ENCODE measurements around the gene IPO9.

The IPO9 gene

GRCh38 chr1:201896951-201897391, 68.0 kb downstream of the IPO9 start:
- TF ChIP-seq TCF4 (CRISPR knock-in tag; IDR thresholded peaks at IDR 0.05; ENCODE audit: borderline replicate concordance) (no peak), CSDC2 (CRISPR knock-in tag; IDR thresholded peaks at IDR 0.05) (no peak), ESRRG (CRISPR knock-in tag; IDR thresholded peaks at IDR 0.05) (no peak), ZNF70 (CRISPR knock-in tag; IDR thresholded peaks at IDR 0.05) (no peak), SNAI2 (CRISPR knock-in tag; IDR thresholded peaks at IDR 0.05) (no peak), CREB5 (CRISPR knock-in tag; IDR thresholded peaks at IDR 0.05; ENCODE audit: low read depth) (no peak), GLIS3 (CRISPR knock-in tag; IDR thresholded peaks at IDR 0.05) (no peak), BACH2 (CRISPR knock-in tag; IDR thresholded peaks at IDR 0.05; ENCODE audit: borderline replicate concordance) (no peak), ZC3H10 (CRISPR knock-in tag; IDR thresholded peaks at IDR 0.05) (no peak), ISL1 (CRISPR knock-in tag; IDR thresholded peaks at IDR 0.05) (no peak), ZFP30 (CRISPR knock-in tag; IDR thresholded peaks at IDR 0.05) (no peak)
- TF ChIP-seq, protein P1, sequence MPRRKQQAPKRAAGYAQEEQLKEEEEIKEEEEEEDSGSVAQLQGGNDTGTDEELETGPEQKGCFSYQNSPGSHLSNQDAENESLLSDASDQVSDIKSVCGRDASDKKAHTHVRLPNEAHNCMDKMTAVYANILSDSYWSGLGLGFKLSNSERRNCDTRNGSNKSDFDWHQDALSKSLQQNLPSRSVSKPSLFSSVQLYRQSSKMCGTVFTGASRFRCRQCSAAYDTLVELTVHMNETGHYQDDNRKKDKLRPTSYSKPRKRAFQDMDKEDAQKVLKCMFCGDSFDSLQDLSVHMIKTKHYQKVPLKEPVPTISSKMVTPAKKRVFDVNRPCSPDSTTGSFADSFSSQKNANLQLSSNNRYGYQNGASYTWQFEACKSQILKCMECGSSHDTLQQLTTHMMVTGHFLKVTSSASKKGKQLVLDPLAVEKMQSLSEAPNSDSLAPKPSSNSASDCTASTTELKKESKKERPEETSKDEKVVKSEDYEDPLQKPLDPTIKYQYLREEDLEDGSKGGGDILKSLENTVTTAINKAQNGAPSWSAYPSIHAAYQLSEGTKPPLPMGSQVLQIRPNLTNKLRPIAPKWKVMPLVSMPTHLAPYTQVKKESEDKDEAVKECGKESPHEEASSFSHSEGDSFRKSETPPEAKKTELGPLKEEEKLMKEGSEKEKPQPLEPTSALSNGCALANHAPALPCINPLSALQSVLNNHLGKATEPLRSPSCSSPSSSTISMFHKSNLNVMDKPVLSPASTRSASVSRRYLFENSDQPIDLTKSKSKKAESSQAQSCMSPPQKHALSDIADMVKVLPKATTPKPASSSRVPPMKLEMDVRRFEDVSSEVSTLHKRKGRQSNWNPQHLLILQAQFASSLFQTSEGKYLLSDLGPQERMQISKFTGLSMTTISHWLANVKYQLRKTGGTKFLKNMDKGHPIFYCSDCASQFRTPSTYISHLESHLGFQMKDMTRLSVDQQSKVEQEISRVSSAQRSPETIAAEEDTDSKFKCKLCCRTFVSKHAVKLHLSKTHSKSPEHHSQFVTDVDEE (CRISPR knock-in tag; IDR thresholded peaks at IDR 0.05) = no peak
- peak; percentile 52 for ATAC-seq

- TF ChIP-seq ZFP30 (CRISPR knock-in tag; IDR thresholded peaks at IDR 0.05) (no peak), TCF4 (CRISPR knock-in tag; IDR thresholded peaks at IDR 0.05; ENCODE audit: borderline replicate concordance) (no peak), TOX (CRISPR knock-in tag; IDR thresholded peaks at IDR 0.05; ENCODE audit: borderline replicate concordance) (no peak), ZNF70 (CRISPR knock-in tag; IDR thresholded peaks at IDR 0.05) (no peak), GLIS3 (CRISPR knock-in tag; IDR thresholded peaks at IDR 0.05) (no peak), ISL1 (CRISPR knock-in tag; IDR thresholded peaks at IDR 0.05) (no peak), ZC3H10 (CRISPR knock-in tag; IDR thresholded peaks at IDR 0.05) (no peak), ZNF8 (CRISPR knock-in tag; IDR thresholded peaks at IDR 0.05) (no peak), ZNF565 (CRISPR knock-in tag; conservative IDR thresholded peaks at IDR 0.05; ENCODE audit: low read depth) (no peak), SNAI2 (CRISPR knock-in tag; IDR thresholded peaks at IDR 0.05) (no peak)
- TF ChIP-seq, protein P2, sequence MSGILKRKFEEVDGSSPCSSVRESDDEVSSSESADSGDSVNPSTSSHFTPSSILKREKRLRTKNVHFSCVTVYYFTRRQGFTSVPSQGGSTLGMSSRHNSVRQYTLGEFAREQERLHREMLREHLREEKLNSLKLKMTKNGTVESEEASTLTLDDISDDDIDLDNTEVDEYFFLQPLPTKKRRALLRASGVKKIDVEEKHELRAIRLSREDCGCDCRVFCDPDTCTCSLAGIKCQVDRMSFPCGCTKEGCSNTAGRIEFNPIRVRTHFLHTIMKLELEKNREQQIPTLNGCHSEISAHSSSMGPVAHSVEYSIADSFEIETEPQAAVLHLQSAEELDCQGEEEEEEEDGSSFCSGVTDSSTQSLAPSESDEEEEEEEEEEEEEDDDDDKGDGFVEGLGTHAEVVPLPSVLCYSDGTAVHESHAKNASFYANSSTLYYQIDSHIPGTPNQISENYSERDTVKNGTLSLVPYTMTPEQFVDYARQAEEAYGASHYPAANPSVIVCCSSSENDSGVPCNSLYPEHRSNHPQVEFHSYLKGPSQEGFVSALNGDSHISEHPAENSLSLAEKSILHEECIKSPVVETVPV (CRISPR knock-in tag; IDR thresholded peaks at IDR 0.05) = no peak
- ATAC-seq = no peak
Observed at GRCh38 chr1:201898240-201898894, 69.4 kb downstream of the IPO9 start.

GRCh38 chr1:201898992-201899391, 70.0 kb downstream of the IPO9 start:
- TF ChIP-seq ZNF565 (CRISPR knock-in tag; conservative IDR thresholded peaks at IDR 0.05; ENCODE audit: low read depth) = no peak
- TF ChIP-seq, protein P2 (CRISPR knock-in tag; IDR thresholded peaks at IDR 0.05) = no peak
- TF ChIP-seq ESRRG (CRISPR knock-in tag; IDR thresholded peaks at IDR 0.05) = no peak
- no peak for TF ChIP-seq TOX (CRISPR knock-in tag; IDR thresholded peaks at IDR 0.05; ENCODE audit: borderline replicate concordance)
- TF ChIP-seq RARB (CRISPR knock-in tag; IDR thresholded peaks at IDR 0.05) = no peak
- no peak for TF ChIP-seq TCF4 (CRISPR knock-in tag; IDR thresholded peaks at IDR 0.05; ENCODE audit: borderline replicate concordance)
- no peak for TF ChIP-seq ZFP3 (CRISPR knock-in tag; IDR thresholded peaks at IDR 0.05)
- no peak for TF ChIP-seq ZNF8 (CRISPR knock-in tag; IDR thresholded peaks at IDR 0.05)

DNA sequence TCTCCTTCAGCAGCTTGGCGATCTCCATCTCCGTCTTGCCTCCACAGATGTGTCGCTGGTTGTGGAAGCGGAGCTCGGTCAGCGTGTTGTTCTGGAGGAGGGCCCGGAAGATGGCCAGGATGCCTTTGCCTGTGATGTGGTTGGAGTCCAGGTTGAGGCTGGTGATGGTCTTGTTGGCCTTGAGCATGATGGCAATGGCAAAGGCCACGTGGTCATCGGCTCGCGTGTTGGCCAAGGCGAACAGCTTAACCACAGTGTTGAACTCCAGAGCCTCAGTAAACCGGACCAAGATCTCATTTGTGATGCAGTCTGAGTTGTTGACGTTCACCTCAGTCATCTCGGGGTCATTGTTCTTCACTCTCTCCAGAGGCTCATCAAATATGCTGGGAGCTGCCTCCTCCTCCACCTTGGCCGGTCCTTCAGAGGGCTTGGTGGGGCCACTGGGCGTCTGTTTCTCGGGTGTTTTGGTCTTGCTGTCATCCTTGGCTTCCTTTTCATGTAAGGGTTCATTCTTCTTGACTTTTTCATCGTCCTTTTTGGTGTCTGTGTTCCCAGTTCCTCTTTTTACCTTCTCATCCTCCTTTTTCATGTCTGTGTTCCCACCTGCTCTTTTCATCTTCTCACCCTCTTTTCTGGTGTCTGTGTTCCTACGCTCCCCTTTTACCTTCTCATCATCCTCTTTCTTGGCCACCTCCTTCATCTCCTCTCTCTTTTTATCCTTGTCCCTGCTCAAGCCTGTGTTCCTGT, 70.9 kb downstream of the IPO9 start:
- ATAC-seq = no peak
- TF ChIP-seq ISL1 (CRISPR knock-in tag; IDR thresholded peaks at IDR 0.05) = no peak
- TF ChIP-seq ESRRG (CRISPR knock-in tag; IDR thresholded peaks at IDR 0.05) = no peak
- no peak for TF ChIP-seq ZC3H10 (CRISPR knock-in tag; IDR thresholded peaks at IDR 0.05)
- TF ChIP-seq, protein P3, sequence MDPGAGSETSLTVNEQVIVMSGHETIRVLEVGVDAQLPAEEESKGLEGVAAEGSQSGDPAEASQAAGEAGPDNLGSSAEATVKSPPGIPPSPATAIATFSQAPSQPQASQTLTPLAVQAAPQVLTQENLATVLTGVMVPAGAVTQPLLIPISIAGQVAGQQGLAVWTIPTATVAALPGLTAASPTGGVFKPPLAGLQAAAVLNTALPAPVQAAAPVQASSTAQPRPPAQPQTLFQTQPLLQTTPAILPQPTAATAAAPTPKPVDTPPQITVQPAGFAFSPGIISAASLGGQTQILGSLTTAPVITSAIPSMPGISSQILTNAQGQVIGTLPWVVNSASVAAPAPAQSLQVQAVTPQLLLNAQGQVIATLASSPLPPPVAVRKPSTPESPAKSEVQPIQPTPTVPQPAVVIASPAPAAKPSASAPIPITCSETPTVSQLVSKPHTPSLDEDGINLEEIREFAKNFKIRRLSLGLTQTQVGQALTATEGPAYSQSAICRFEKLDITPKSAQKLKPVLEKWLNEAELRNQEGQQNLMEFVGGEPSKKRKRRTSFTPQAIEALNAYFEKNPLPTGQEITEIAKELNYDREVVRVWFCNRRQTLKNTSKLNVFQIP (CRISPR knock-in tag; IDR thresholded peaks at IDR 0.05; ENCODE audit: borderline replicate concordance, low read depth) = no peak
- TF ChIP-seq SNAI2 (CRISPR knock-in tag; IDR thresholded peaks at IDR 0.05) = no peak
- no peak for TF ChIP-seq CSDC2 (CRISPR knock-in tag; IDR thresholded peaks at IDR 0.05)
- TF ChIP-seq TOX (CRISPR knock-in tag; IDR thresholded peaks at IDR 0.05; ENCODE audit: borderline replicate concordance) = no peak
- TF ChIP-seq TCF4 (CRISPR knock-in tag; IDR thresholded peaks at IDR 0.05; ENCODE audit: borderline replicate concordance) = no peak
- TF ChIP-seq, protein P2 (CRISPR knock-in tag; IDR thresholded peaks at IDR 0.05) = no peak
- TF ChIP-seq ZNF70 (CRISPR knock-in tag; IDR thresholded peaks at IDR 0.05) = no peak
- no peak for TF ChIP-seq OSR1 (CRISPR knock-in tag; IDR thresholded peaks at IDR 0.05)
- no peak for TF ChIP-seq ZFP30 (CRISPR knock-in tag; IDR thresholded peaks at IDR 0.05)
- TF ChIP-seq ARNTL (CRISPR knock-in tag; IDR thresholded peaks at IDR 0.05; ENCODE audit: borderline replicate concordance, low read depth) = no peak
- TF ChIP-seq BACH2 (CRISPR knock-in tag; IDR thresholded peaks at IDR 0.05; ENCODE audit: borderline replicate concordance) = no peak
- no peak for TF ChIP-seq ZNF8 (CRISPR knock-in tag; IDR thresholded peaks at IDR 0.05)

More at GRCh38 chr1:201898992-201899391, 70.0 kb downstream of the IPO9 start:
- no peak for ATAC-seq
